Activated CD8-positive, alpha-beta memory T cell treated with anti-CD3 and anti-CD28 coated beads, Interleukin-2, amount 50 U/mL, for 1 hour (primary cell): Measurements from ENCODE around the gene WNT9B.
"Not testable (repeated sequence)": the region's sequence is repeated elsewhere in the genome, so short reads cannot be mapped to it uniquely, and the experiment has no call there.

Experiments
- DNase-seq: peaks from one replicate; pipeline ENCODE4 v3.0.0-alpha.2; 2020; ENCODE audit errors: extremely low read depth

WNT9B gene

DNA sequence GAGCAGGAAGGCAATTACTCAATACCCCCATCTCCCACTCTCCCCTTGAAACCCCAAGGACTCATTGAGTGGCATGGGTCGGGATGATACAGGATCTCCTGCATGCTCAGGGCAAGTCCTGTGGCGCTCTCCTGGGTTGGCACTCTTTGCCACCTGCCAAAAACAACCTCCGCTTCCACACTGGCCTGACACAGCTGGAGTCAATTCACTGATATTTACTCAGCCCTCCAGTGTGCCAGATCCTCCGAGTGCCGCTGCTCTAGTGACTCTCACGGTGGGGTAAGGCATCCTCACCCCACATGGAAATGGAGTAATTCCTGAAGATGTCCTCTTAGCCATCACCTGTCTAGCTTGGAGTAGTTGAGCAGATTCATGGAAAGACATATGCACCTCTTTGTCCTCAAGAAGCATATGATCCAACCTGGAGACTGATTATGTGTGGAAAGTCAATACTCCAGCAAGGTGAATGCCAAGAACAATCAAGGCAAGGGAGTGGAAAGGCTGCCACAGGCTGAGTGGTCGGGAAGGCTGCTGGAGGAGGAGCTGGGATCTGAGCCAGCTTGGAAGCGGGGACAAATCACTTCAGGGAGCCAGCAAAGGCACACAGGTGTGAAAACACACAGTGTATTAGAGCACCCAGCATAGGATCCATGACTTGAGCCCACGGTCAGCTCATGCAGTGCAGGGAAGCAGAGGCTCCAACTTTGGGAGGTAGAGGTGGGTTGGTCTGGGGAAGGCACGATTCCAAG, 59.0 kb downstream of the WNT9B start:
- no peak for DNase-seq

GRCh38 chr17:46911311-46911710, 59.9 kb downstream of the WNT9B start:
- DNase-seq = no peak

DNA sequence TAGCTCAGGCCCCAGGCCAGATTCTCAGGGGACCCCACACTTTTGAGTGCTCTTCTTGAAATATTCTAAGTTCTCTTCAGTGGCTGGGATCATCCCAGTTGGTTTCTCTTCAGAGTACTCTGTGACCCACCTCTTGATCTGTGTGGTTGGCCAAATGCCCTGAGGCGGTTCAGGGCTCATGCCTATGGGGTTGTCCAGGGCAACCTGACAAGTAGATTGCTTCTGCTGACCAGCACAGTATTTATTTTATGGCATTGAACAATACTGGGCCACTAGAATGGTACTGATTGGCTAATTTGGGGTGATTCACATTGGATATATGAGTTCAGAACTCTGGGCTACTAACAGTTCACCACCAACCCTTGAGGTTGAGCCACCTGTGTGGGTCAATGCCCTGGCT, 64.2 kb downstream of the WNT9B start:
- DNase-seq = no peak

DNA sequence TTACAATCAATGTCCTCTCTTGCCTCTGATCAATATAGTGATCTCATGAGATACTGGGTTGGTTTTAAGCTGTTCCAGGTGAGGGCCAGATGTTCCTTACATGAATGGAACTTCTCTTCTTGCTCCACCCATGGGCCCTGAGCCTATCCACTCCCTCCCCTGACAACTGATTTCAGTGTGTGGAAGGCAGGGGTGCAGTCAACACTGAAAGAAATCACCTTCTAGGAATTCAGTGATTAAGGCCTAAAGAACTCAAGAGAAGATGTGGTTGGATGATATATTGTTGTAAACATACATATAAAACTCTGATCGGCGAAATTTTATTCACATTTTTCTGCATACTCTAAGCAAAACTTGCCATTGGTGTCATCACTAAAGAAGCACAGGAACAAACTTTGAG, 64.8 kb downstream of the WNT9B start:
- no peak for DNase-seq

DNA sequence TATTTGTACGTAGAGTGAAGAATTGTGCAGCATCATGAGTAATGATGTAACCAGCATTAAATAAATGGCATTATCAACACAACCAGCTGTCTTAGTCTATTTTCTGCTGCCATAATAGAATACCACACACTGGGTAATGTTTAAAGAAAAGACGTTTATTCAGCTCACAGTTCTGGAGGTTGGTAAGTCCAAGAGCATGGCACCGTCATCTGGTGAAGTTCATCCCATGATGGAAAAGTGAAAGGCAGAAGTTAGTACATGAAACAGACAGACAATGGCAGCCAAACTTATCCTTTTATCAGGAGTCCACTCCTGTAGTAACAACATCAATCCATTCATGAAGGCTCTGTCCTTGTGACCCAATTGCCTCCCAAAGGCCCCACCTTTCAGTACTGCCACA, 65.2 kb downstream of the WNT9B start:
- DNase-seq = no peak

- no peak for DNase-seq
Measured at GRCh38 chr17:46917041-46917440, 65.7 kb downstream of the WNT9B start.

- DNase-seq = no peak
Measured at GRCh38 chr17:46917516-46917915, 66.1 kb downstream of the WNT9B start.

- DNase-seq = not testable (repeated sequence)
Measured at GRCh38 chr17:46921962-46922361, 70.6 kb downstream of the WNT9B start.

DNA sequence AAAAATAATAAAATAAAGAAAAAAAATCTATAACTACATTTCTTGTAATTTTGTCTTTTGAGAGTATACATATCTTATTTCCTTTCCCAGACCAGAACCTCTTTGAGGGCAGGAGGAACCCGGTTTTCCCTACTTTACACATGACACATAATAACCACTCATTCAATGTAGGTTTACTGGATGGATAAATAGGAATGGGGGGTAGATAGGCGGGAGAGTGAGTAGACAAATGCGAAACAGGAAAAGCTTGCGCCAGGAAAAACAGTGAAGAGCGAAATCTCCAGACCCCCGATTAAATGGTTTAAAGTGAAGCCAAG, 71.1 kb downstream of the WNT9B start:
- DNase-seq = no peak

DNA sequence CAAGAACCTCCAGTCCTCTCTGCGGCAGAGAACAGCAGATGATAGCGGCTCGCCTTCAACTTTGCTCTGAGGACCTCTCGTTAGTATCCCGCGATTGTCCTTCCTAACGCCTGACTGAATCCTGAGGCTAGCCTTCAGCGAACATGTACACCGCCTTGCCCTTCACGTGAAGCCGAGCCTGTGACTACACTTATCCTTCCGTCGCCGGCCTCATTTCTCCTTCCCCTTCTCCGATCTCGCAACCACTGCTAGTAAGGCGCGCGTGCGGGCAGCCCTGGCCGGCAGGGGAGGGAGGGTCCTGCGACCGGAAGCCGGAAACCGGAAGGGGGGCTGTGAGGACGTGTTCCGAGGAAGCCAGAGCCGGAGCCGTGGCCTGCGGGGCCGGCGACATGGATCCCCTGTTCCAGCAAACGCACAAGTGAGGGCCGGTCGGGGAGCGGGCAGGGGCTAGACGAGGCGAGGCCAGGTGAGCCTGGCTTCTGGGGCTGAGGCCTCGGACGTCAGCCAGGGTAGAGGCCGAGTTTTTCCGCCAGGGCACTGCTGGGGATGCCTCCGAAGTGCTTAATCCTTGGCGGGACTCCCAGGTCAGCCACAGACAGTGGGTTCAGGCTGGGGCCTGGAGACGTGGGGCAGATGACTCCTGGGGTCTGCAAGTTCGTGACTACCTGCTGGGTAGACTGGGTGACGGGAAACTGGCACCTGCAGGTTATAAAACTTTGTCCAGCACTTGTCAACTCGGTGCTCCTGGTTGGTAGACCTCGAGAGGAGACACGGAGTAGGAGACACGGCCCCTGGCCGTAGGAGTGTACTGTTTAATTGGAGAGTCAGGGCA, 71.6 kb downstream of the WNT9B start, which contains the start of gene GOSR2:
GOSR2 (plus strand) TSS at position 357 of the 832 bp plus-strand sequence; CDS start at position 390, 33 bp downstream.
- peak; percentile 68 for DNase-seq

GRCh38 chr17:46925185-46925868, 73.9 kb downstream of the WNT9B start:
- DNase-seq = no peak

GRCh38 chr17:46928467-46929261, 77.3 kb downstream of the WNT9B start:
- no peak for DNase-seq

GRCh38 chr17:46929413-46929812, 78.0 kb downstream of the WNT9B start:
- DNase-seq = no peak

GRCh38 chr17:46930051-46930450, 78.7 kb downstream of the WNT9B start:
- DNase-seq = no peak

DNA sequence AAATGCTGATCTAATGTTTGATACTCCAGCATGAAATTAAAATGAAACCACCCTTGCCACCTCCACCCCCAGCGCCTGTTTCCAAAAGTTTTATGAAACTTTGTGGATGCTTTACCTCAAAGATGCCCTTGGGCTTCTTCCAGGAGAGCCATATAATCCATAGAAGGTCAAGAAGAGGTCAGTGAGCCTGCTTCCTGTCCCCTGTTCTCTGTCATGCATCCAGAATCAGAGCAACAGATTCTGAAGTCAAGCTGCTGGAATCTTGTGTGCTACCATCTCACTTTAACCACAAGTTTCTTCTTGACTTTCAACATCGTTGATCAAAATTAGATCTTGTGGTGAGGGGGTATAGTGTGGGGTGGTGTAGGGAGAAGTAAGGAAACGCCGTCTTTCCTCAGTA, 80.2 kb downstream of the WNT9B start:
- DNase-seq = no peak

DNA sequence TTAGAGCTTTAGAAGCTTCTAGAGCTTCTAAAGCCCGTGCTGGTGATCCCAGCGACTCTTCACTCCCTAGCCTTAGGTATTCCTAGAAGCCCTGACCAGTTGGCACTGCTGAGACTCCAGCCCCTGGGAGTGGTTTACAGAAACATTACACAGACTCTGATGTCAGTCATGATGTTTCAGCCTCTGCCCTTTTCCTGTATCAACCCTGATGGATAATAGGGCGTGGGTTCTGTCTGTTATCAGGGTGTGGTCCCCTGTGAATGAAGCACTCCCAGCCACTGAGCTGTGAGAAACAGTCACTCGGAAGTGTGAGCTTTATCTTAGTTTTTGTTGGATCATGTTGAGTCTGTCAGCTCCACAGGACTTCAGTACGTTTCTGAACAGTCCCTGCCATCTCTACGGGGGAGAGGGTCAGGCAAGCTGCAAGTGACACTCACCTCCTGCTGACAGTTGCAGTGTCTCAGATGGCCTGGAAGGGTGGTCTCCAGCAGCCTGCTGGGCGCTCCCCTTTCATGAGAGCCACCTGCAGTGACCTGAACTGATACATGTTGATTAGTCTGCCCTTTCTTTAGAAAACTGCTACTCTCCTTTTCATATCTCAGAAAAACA, 84.4 kb downstream of the WNT9B start:
- no peak for DNase-seq
